CD4-positive, alpha-beta T cell treated with Interleukin-21 for 1 hour (primary cell): ENCODE measurements around the gene STRBP.

ENCODE experiments used
- DNase-seq: peaks from one replicate; pipeline ENCODE4 v3.0.0-alpha.2; 2020

The STRBP gene

DNA sequence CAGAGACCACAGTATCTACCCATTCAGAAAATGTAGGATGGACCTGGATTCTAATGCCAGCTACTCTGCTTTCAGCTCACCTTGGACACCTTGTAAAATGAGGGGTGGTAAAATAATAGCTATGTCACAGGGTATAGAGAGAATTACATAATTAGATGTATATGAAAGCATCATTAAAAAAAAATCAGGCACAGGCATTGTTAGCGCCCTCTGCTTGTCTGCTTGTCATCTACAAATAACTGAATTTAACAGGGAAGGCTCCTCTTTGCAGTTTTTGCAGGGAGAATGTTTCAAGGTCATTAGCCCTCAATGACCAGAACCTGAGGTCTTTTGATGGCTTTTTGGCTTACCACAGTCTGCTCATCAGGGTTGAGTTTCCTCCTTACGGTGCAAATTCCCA is 176.9 kb downstream of the STRBP start:
- no peak for DNase-seq

DNA sequence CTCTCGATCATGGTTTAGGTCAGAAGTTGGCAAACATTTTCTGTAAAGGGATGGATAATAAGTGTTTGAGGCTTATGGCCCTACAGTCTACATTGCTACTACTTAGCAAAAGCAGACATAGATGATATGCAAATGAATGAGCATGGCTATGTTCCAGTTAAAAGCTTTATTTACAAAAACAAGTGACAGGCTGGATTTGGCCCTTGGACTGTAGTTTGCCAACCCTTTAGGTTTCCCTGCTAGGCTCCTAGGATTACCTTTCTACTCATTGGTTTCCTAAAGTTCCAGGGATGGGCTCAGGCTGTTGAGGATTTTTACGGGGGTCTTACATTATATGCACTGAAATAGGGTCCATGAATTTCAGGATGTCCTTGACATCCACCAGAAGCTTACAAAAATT is 177.4 kb downstream of the STRBP start:
- DNase-seq = no peak

DNA sequence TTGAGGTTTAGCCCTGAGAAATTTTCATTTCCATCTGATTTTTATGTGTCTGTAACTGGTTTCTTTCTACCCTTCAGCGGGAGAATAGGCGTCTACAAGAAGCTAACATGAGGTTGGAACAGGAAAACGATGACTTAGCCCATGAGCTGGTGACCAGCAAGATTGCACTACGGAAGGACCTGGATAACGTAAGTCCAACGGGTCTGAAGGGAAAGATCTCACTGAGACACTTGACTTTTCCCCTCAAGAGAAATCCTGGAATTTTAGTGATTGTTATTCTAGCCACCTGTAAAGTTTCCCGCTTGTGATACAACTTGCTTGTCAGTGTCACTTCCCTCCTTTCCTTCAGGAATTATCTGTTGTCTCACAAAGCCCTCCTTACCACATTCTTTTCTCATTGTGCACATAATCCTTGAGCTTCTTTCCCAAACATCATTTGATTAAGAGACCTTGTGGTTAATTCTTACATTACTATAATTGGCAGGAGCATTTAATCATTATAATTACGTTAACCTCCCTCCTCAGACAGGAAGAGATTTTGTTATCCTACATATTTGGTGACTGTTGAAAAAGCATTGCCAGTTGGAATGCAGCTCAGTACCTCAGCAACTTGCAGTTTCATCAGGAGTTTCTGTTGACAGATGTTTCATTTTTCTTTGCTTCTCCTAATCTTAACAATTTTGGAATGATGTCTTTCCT is 178.0 kb downstream of the STRBP start:
- DNase-seq = no peak

DNA sequence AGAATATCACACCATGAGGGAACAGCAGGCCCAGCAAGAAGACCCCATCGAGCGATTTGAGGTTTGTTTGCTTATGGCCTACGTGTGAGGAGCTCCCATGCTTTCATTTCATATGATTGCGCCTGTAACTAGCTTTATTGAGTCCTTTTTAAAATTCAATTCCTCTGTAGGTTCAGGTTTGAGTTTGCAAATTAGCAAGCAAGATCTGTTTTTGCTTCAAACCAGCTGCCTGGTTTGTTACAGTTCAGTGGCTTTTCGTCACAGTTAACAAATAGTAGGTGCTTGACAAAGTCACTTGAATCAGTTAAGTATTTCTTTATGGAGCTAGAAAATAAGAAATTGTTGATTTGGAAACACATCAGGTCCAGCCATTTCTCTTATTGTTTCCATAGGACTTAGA is 178.6 kb downstream of the STRBP start:
- no peak for DNase-seq

DNA sequence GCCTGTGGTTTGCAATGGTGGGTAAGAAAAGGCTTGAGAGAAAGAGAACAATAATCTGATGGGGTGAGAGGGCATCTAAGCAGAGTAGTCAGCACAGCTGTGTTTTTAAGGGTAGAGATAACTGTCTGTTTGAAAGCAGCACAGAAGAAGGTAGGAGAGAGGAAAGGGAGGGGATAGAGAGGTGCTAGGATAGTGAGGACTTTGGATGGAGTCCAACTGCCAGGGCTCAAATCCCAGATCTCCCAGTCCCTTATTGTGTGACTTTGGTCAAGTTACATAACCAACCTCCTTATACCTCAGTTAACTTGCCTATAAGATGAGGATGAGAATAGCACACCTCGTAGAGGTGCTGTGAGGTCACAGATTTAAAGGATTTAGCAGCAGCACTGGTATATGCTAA is 179.3 kb downstream of the STRBP start:
- DNase-seq = no peak

DNA sequence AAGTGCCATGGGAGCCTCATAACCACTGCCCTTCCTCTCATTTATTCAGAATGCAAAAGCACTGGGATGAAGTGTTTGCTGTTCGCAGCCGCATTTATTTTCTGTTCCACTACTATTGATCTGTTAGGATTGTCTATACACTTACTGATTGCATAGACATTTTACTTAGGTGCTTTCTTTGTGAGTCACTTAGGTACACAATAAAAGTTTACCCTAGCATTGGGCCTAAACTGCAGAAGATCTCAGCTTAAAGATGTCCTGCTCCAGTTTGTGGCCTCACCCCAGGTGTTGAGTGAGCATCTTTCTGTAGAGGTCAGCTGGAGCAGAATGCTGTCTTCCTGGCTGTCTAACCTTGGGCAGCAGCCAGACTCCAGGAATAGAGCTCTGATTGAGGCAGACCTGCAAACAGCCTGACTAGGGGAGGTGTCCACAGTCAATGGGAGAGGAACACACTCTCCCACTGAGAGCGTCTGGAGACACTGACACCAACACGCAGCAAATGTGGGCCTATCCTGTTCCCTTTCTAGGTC is 181.0 kb downstream of the STRBP start:
- DNase-seq = no peak

DNA sequence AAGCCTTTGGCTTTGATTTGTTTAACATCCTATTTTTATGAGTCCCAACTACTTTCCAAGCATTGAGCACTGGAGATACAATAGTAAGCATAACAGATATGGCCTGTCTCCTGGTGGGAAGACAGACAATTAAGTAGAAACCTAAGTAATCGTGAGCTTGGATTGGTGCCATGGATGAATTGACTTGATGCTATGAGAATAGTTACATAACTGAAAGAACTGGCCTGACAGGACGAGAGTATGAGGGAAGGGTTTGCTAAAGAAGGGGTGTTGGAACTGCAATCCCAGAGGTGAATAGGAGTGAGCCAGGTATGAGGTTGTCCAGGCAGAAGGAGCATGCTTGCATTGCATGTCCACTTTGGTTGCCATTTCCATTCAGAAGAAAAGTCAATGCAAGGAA is 182.5 kb downstream of the STRBP start:
- DNase-seq = no peak

DNA sequence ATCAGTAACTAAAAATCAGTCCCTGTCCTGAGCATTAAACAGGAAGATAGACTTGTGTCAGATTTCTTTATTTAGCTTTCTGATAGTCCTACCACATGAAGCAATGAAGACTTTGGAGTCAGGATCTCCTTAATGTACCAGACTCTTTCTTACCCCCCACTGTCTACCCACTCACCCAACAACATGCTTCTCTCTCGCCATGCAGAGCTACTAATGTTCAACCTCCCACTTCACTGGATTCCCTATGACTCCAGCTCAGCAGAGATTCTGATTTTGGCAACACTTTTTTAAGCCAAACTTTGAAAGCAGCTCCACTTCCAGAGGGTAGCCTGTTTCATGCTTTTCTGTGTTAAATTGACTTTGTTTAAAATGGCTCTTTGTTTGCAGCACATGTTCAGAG is 184.1 kb downstream of the STRBP start:
- DNase-seq = no peak

DNA sequence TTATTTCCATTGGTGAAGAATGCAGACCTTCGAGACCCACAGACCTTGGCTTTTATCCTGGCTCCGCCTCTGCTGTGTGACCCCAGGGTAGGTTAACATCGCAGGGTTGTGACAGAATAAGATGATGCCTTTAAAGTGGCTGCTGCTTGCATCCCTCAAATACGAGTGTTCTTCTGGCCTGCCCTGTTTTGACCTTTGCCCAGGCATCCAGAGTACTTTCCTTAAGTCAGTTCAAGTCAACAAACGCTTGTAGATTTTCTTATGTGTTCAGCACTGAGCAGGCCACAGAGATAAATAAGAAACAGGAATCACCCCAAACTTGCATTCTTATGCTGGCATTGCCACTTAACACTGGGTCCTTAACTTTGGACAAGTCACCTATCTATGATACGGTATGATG is 184.7 kb downstream of the STRBP start:
- DNase-seq = no peak

DNA sequence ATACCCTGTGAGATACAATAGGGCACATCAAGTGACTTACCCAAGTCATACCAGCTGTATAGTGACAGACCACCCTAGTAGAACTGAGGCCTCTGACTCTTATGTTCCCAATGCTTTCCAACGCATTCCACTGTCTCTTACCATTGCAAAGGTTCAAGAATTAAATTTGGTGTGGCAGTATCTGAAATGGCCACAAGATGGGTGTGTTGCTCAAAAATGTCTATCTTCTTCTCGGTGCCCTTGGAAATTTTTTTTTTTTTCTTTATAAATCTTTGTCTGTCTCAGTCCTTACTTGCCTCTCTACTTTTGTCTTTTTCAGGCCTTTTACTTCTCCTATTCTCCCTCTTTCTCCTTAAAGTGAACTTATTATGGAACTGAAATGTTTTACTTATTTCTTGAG is 186.6 kb downstream of the STRBP start:
- peak; percentile 28 for DNase-seq

DNA sequence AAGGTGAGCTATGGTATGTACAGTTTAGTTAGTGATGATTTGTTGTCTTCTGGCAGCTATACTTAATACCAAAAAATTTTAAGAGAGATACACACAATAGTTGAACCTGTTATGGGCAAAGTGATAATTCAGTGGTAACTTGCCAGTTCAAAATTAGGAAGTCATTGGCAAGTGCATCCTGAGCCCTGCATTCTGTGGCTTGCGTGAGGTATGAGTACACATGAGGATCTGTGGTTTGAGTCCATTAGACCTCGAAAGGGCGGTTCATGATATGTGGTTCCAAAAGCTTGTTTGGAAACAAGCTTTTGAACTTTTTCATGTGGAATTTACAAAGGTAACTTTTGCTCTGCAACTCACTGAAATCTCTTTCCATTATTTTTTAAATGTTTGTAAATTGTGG is 187.9 kb downstream of the STRBP start:
- no peak for DNase-seq

DNA sequence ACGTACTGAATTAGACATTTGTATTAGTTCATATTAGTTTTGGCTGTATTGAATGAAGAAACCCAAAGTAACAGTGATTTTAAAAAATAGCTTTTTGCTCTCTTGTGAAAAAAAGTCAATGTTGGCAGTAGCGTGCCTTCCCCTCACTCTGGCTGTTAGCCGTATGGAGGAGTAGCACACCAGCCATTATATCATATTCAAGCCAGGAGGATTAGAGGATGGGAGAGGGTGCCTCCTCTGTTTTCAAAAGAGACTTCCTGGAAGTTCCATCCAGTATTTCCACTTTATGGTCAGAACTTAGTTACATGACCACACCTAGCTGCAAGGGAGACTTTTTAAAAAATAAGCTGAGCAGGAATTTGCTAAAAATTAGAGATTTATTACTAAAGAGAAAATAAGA is 193.8 kb downstream of the STRBP start:
- no peak for DNase-seq

DNA sequence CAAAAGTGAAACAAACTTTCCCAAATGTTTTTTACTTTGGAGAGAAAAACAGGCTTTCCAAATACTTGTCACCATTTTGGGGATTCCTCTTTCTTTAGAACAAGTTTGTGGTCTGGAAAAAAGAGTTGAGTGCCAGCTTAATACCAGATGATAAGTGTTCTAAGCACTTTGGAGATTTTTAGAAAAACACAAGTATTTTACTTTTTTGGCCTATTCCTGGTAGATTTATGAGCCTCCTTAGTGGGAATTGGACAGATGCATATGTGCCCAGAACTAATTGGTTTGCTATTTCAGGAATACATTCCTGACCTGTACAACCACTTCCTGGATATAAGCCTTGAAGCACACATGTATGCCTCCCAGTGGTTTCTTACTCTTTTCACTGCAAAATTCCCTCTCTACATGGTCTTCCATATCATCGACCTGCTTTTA is 194.4 kb downstream of the STRBP start:
- DNase-seq = no peak

DNA sequence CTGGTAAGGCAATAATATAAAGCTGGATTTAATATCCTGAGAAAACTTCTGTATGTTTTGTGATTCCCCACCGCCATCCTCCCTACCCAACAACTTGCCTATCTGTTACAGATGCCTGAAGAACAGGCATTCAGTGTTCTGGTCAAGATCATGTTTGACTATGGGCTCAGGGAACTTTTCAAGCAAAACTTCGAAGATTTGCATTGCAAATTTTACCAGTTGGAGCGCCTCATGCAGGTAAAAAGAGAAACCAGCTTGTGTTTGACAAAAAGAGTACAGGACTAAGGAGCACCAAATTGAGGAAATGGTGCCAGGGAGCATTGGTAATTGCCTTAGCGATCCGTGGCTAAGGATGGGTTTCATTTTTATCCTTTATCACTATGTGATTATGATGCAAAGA is 194.9 kb downstream of the STRBP start:
- DNase-seq = no peak

DNA sequence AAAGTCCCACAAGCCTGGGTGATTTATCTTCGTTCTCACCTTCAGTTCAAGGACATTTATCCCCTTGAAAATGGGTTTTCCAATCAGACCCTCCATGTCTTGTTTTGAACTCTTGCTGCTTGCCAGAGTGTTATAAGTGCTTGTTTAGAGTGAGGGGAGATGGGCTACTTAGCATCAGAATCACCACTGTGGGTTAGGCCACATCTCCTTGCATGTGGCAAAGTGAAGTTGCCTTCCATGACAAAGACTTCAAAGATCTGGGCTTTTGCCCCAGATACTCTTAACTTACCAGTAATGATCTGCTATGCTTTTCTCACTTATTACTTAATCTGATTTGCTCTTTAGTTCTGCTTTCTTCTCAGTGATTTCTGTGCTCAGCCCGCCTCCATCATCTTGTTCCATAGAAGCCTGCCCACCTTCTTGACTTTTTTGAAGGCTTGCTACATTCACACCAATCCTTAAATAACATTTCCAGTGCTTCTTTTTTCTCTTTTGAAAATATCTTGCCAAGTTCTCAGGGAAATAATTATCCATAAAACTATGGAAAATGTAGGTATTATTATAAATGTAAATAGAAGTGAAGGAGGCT is 195.9 kb downstream of the STRBP start:
- no peak for DNase-seq
